ENCODE data around the gene SLC17A4.

The SLC17A4 gene

GRCh38 chr6:25750906-25751305, 3.6 kb upstream of the SLC17A4 start:
- H3K4me3 ChIP-seq (ENCODE audit: extremely low read depth, insufficient read depth, low read length, poor library complexity, severe bottlenecking), result no peak overlapping the region
- no CpG with 5 or more reads among the region's 3 CpGs for WGBS, 2 experiments (ENCODE audit: insufficient coverage in 2 of 2)
- no peaks in the 10 kb centered on the region for H3K9me3 ChIP-seq (ENCODE audit: control insufficient read depth, low read length)
- H3K36me3 ChIP-seq (ENCODE audit: control insufficient read depth, insufficient read depth, low read length), result no peaks in the 10 kb centered on the region
- H3K27ac ChIP-seq (ENCODE audit: low read depth, low read length, severe bottlenecking), result no peak overlapping the region
- H3K4me1 ChIP-seq (ENCODE audit: control insufficient read depth, insufficient read depth, low read length, poor library complexity, severe bottlenecking), result no peaks in the 10 kb centered on the region

- Histone ChIP-seq H3K9me3 (ENCODE audit: control insufficient read depth, low read length) (no peaks in the 10 kb centered on the region), H3K4me1 (ENCODE audit: control insufficient read depth, insufficient read depth, low read length, poor library complexity, severe bottlenecking) (no peaks in the 10 kb centered on the region), H3K27ac (ENCODE audit: low read depth, low read length, severe bottlenecking) (no peak overlapping the region), H3K4me3 (ENCODE audit: extremely low read depth, insufficient read depth, low read length, poor library complexity, severe bottlenecking) (no peak overlapping the region), H3K36me3 (ENCODE audit: control insufficient read depth, insufficient read depth, low read length) (no peaks in the 10 kb centered on the region)
Observed at GRCh38 chr6:25753079-25753478, 1.5 kb upstream of the SLC17A4 start.

- Histone ChIP-seq H3K36me3 (ENCODE audit: control insufficient read depth, insufficient read depth, low read length) (no peaks in the 10 kb centered on the region), H3K9me3 (ENCODE audit: control insufficient read depth, low read length) (no peaks in the 10 kb centered on the region), H3K4me3 (ENCODE audit: extremely low read depth, insufficient read depth, low read length, poor library complexity, severe bottlenecking) (no peak overlapping the region), H3K27ac (ENCODE audit: low read depth, low read length, severe bottlenecking) (no peak overlapping the region), H3K4me1 (ENCODE audit: control insufficient read depth, insufficient read depth, low read length, poor library complexity, severe bottlenecking) (no peaks in the 10 kb centered on the region)
- WGBS, 2 experiments (ENCODE audit: insufficient coverage in 2 of 2), result 100% methylated on average over 1 of the region's 1 CpG
Observed at GRCh38 chr6:25755483-25755882, 941 bp downstream of the SLC17A4 start.

GRCh38 chr6:25756382-25757363, 2.1 kb downstream of the SLC17A4 start:
- Histone ChIP-seq H3K4me3 (ENCODE audit: extremely low read depth, insufficient read depth, low read length, poor library complexity, severe bottlenecking) (no peak overlapping the region), H3K9me3 (ENCODE audit: control insufficient read depth, low read length) (no peaks in the 10 kb centered on the region), H3K27ac (ENCODE audit: low read depth, low read length, severe bottlenecking) (no peak overlapping the region), H3K36me3 (ENCODE audit: control insufficient read depth, insufficient read depth, low read length) (no peaks in the 10 kb centered on the region), H3K4me1 (ENCODE audit: control insufficient read depth, insufficient read depth, low read length, poor library complexity, severe bottlenecking) (no peaks in the 10 kb centered on the region)
- WGBS, 2 experiments (ENCODE audit: insufficient coverage in 2 of 2), result 95 to 100% methylated on average over 1 to 4 of the region's 9 CpGs

GRCh38 chr6:25757936-25758642, 3.5 kb downstream of the SLC17A4 start:
- Histone ChIP-seq H3K4me1 (ENCODE audit: control insufficient read depth, insufficient read depth, low read length, poor library complexity, severe bottlenecking) (no peaks in the 10 kb centered on the region), H3K9me3 (ENCODE audit: control insufficient read depth, low read length) (no peaks in the 10 kb centered on the region), H3K36me3 (ENCODE audit: control insufficient read depth, insufficient read depth, low read length) (no peaks in the 10 kb centered on the region), H3K27ac (ENCODE audit: low read depth, low read length, severe bottlenecking) (no peak overlapping the region), H3K4me3 (ENCODE audit: extremely low read depth, insufficient read depth, low read length, poor library complexity, severe bottlenecking) (no peak overlapping the region)
- WGBS, 2 experiments (ENCODE audit: insufficient coverage in 2 of 2), result 96 to 97% methylated on average over 3 to 4 of the region's 6 CpGs

GRCh38 chr6:25764611-25765010, 10.1 kb downstream of the SLC17A4 start:
- Histone ChIP-seq H3K36me3 (ENCODE audit: control insufficient read depth, insufficient read depth, low read length) (no peaks in the 10 kb centered on the region), H3K27ac (ENCODE audit: low read depth, low read length, severe bottlenecking) (no peak overlapping the region), H3K4me1 (ENCODE audit: control insufficient read depth, insufficient read depth, low read length, poor library complexity, severe bottlenecking) (no peaks in the 10 kb centered on the region), H3K4me3 (ENCODE audit: extremely low read depth, insufficient read depth, low read length, poor library complexity, severe bottlenecking) (no peak overlapping the region), H3K9me3 (ENCODE audit: control insufficient read depth, low read length) (no peaks in the 10 kb centered on the region)
- WGBS, 2 experiments (ENCODE audit: insufficient coverage in 2 of 2), result no CpG with 5 or more reads among the region's 2 CpGs

- Histone ChIP-seq H3K4me3 (ENCODE audit: extremely low read depth, insufficient read depth, low read length, poor library complexity, severe bottlenecking) (no peak overlapping the region), H3K36me3 (ENCODE audit: control insufficient read depth, insufficient read depth, low read length) (no peaks in the 10 kb centered on the region), H3K4me1 (ENCODE audit: control insufficient read depth, insufficient read depth, low read length, poor library complexity, severe bottlenecking) (peaks cover 4% of the 10 kb centered on the region), H3K9me3 (ENCODE audit: control insufficient read depth, low read length) (no peaks in the 10 kb centered on the region), H3K27ac (ENCODE audit: low read depth, low read length, severe bottlenecking) (no peak overlapping the region)
- 71 to 90% methylated on average over 1 of the region's 1 CpG for WGBS, 2 experiments (ENCODE audit: insufficient coverage in 2 of 2)
Observed at GRCh38 chr6:25768566-25768965, 14.0 kb downstream of the SLC17A4 start.

- WGBS, 2 experiments (ENCODE audit: insufficient coverage in 2 of 2), result no CpG with 5 or more reads among the region's 2 CpGs
Observed at GRCh38 chr6:25769983-25770382, 15.4 kb downstream of the SLC17A4 start.

GRCh38 chr6:25774120-25774715, 19.7 kb downstream of the SLC17A4 start:
- WGBS, 2 experiments (ENCODE audit: insufficient coverage in 2 of 2), result 60 to 100% methylated on average over 1 of the region's 2 CpGs
- Histone ChIP-seq H3K4me3 (ENCODE audit: extremely low read depth, insufficient read depth, low read length, poor library complexity, severe bottlenecking) (no peak overlapping the region), H3K4me1 (ENCODE audit: control insufficient read depth, insufficient read depth, low read length, poor library complexity, severe bottlenecking) (peaks cover 4% of the 10 kb centered on the region), H3K27ac (ENCODE audit: low read depth, low read length, severe bottlenecking) (no peak overlapping the region), H3K9me3 (ENCODE audit: control insufficient read depth, low read length) (no peaks in the 10 kb centered on the region), H3K36me3 (ENCODE audit: control insufficient read depth, insufficient read depth, low read length) (no peaks in the 10 kb centered on the region)

More at GRCh38 chr6:25769983-25770382, 15.4 kb downstream of the SLC17A4 start:
- H3K9me3 ChIP-seq (ENCODE audit: control insufficient read depth, low read length), result no peaks in the 10 kb centered on the region
- no peak overlapping the region for H3K4me3 ChIP-seq (ENCODE audit: extremely low read depth, insufficient read depth, low read length, poor library complexity, severe bottlenecking)
- H3K27ac ChIP-seq (ENCODE audit: low read depth, low read length, severe bottlenecking), result no peak overlapping the region
- no peaks in the 10 kb centered on the region for H3K36me3 ChIP-seq (ENCODE audit: control insufficient read depth, insufficient read depth, low read length)
- peaks cover 4% of the 10 kb centered on the region for H3K4me1 ChIP-seq (ENCODE audit: control insufficient read depth, insufficient read depth, low read length, poor library complexity, severe bottlenecking)

- 83 to 100% methylated on average over 1 of the region's 2 CpGs for WGBS, 2 experiments (ENCODE audit: insufficient coverage in 2 of 2)
- H3K9me3 ChIP-seq (ENCODE audit: control insufficient read depth, low read length), result peaks cover 4% of the 10 kb centered on the region
- no peak overlapping the region for H3K27ac ChIP-seq (ENCODE audit: low read depth, low read length, severe bottlenecking)
- H3K36me3 ChIP-seq (ENCODE audit: control insufficient read depth, insufficient read depth, low read length), result no peaks in the 10 kb centered on the region
- no peak overlapping the region for H3K4me3 ChIP-seq (ENCODE audit: extremely low read depth, insufficient read depth, low read length, poor library complexity, severe bottlenecking)
- H3K4me1 ChIP-seq (ENCODE audit: control insufficient read depth, insufficient read depth, low read length, poor library complexity, severe bottlenecking), result peaks cover 4% of the 10 kb centered on the region
Observed at GRCh38 chr6:25777031-25777430, 22.5 kb downstream of the SLC17A4 start.
